ENCODE results near the gene INAFM2. TPM values are rescaled to one million over a fixed set of nuclear protein-coding genes. Genes with fewer than 3 reads are reported as not detected.

The INAFM2 gene
- total and polyA plus RNA-seq, 12 donors = 19.8 to 63.9 (median 40.9) TPM

DNA sequence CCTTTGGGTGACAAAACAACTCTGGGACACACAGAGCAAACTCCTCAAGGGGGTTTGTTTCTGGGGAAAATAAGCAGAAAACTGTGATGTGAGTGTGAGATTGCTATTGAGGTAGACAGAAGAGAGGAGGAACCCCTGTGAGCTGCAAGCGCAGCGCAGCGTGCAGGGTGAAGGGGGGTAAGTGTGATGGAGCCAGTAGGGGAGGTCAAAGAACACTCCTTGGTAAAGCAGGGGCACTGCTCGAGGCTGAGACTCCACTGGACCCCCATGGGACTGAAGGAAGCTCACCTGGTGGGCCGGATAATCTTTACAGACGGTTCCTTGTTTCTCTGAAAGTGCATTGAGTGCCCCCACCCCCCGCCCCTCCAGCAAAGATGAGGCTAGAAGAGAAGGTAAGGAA, 7.5 kb downstream of the INAFM2 start:
- intact Hi-C loops (cut with DNase I) = no loop called here
- Histone ChIP-seq H3K27me3 (no peaks in the 10 kb centered on the region), H3K36me3 (peaks cover 0 to 13% (median 0%) of the 10 kb centered on the region in 9 donors), H3K4me1 (peaks cover 15 to 100% (median 82%) of the 10 kb centered on the region in 9 donors), H3K4me3 (no peak overlapping the region), H3K27ac (peak overlapping the region in 9 of 10 donors; percentile 45 to 99 (median 68)), H3K9me3 (no peaks in the 10 kb centered on the region)
- ATAC-seq (no peak), DNase-seq (no peak)
- TF ChIP-seq CTCF (IDR thresholded peaks at IDR 0.05) = no peak
- 91 to 92% methylated on average over 7 of the region's 7 CpGs for WGBS, 2 donors

DNA sequence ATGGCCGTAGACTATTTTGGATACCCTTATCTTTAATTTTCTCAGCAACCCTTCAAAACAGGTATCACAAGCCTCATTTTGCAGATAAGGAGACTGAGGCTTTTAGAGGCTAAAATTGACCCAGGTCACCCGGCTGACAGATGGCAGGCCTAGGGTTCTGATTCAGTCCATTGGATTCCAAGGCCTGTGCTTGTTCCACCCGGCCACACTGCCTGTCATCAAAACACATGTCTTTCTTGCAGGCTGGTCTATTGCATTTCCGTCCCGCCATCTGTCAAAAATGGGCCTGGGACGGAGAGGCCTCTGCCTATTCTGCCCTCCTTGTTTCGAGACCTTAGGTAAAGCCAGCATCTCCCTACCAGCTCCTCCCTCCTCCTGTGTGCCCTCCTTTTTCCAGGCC, 8.1 kb downstream of the INAFM2 start:
- no peak for TF ChIP-seq CTCF (IDR thresholded peaks at IDR 0.05)
- peak overlapping the region in 7 of 10 donors; percentile 45 to 99 (median 68) for H3K27ac ChIP-seq
- ATAC-seq (no peak), DNase-seq (no peak)
- WGBS, 2 donors = 76 to 81% methylated on average over 7 of the region's 7 CpGs
- H3K9me3 ChIP-seq = no peaks in the 10 kb centered on the region
- intact Hi-C loops (cut with DNase I) = no loop called here
- peaks cover 20 to 100% (median 82%) of the 10 kb centered on the region in 9 donors for H3K4me1 ChIP-seq
- H3K27me3 ChIP-seq = no peaks in the 10 kb centered on the region
- H3K36me3 ChIP-seq = peaks cover 0 to 19% (median 0%) of the 10 kb centered on the region in 9 donors
- no peak overlapping the region for H3K4me3 ChIP-seq

GRCh38 chr15:40332113-40332781, 8.8 kb downstream of the INAFM2 start:
- ATAC-seq = no peak
- Histone ChIP-seq H3K27ac (peak overlapping the region in 7 of 10 donors; percentile 18 to 99 (median 49)), H3K9me3 (no peaks in the 10 kb centered on the region), H3K4me3 (no peak overlapping the region), H3K27me3 (no peaks in the 10 kb centered on the region), H3K36me3 (peaks cover 0 to 25% (median 0%) of the 10 kb centered on the region in 9 donors), H3K4me1 (peaks cover 22 to 100% (median 81%) of the 10 kb centered on the region in 9 donors)
- WGBS, 2 donors = 75 to 86% methylated on average over 8 of the region's 8 CpGs
- intact Hi-C loops (cut with DNase I) = no loop called here
- no peak for TF ChIP-seq CTCF (IDR thresholded peaks at IDR 0.05)
- DNase-seq = no peak

DNA sequence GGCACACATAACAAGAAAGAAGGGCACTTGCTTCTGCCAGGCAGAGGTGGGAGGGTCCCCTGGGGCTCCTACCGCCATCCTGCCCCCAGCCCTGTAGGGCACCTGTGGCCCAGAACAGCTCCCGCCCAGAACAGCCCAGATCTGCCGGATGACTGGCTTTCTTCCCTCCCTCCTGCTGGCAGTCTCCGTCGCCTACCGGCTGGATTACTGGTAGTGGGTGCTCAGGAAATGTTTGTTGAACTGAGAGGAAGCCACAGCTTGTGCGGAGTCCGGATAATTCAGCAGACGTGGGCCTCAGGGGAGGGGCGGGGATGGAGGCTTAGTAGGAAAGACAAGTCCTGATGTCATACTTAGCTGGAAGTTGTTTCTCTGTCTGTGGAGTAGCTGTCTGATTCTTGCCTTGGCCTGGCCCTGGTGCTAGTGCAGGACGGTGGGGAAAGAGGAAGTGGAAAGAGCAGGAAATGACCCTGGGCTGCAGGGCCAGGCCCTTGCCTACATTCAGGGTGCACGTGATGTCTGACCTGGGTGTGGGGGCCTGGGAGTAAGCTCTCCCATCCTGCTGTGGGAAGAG, 10.5 kb downstream of the INAFM2 start:
- H3K36me3 ChIP-seq = peaks cover 0 to 29% (median 0%) of the 10 kb centered on the region in 9 donors
- WGBS, 2 donors = 24 to 41% methylated on average over 10 to 12 of the region's 12 CpGs
- peak overlapping the region; percentile 19 to 99 (median 83) for H3K27ac ChIP-seq
- peak; percentile 65 to 85 for DNase-seq
- intact Hi-C loops (cut with DNase I) = no loop called here
- ATAC-seq = peak; percentile 6 to 72 (median 42)
- H3K4me3 ChIP-seq = peak overlapping the region in 5 of 10 donors; percentile 5 to 32 (median 20)
- H3K9me3 ChIP-seq = no peaks in the 10 kb centered on the region
- peaks cover 36 to 100% (median 81%) of the 10 kb centered on the region in 9 donors for H3K4me1 ChIP-seq
- TF ChIP-seq CTCF (IDR thresholded peaks at IDR 0.05) = no peak
- no peaks in the 10 kb centered on the region for H3K27me3 ChIP-seq

Data from heart right ventricle (tissue), 16 donors.